NCI-H1092 (cell line): Measurements from ENCODE around the gene DLX3.

Experiments
- DNase-seq: peaks from one replicate; lab custom pipeline; 2025; lab: John Stamatoyannopoulos, UW

The DLX3 gene

DNA sequence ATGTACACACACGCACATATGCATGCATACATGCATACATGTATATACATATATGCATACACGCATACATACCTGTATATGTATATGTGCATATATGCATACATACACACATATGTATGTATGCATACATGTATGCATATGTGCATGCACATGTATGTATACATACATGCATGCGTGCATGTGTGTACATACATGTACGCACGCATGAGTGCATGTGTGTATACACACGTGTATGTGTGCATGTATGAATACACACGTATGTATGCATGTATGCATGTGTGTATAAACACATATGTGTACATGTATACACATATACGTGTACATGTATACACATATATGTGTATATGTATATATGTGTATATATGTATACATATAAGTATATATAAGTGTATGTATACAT, 28.5 kb upstream of the DLX3 start:
- no peak for DNase-seq

GRCh38 chr17:50022463-50023130, 27.6 kb upstream of the DLX3 start:
- no peak for DNase-seq

DNA sequence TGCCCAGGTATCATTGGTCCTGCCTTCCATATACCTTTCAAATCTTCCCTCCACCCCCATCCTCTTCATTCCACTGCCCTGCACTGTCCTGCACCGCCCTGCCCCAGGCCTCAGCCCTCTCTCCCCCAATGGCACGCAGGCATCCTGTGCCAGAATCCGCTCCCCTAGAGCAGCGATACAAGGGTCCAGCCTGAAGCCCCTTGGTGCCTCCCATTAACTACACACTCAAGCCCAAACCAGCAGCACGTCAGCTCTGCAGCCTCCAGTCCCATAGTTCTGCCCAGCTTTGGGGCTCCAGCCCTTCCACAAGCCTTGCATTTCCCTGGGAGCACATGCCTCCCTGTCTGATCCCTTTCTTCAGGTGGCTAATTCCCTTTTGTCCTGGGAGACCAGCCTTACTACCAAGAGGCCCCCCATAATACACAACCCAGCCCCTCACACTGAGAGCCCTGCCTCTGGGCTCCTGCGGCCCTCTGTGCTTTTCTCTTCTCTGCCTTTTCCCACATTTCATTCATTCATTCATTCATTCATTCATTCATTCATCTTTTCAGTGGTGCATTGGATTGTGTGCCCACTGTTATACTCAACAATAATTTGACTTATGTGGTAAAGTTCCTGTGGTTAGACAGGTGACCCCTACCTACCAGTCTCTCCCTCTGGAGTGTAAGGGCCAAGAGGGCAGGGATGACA, 26.8 kb upstream of the DLX3 start:
- DNase-seq: no peak

- no peak for DNase-seq
These were observed 26.0 kb upstream of the DLX3 start for GRCh38 chr17:50020841-50021599.

GRCh38 chr17:50018909-50019308, 23.9 kb upstream of the DLX3 start:
- DNase-seq: no peak

- DNase-seq: no peak
These were observed 20.1 kb upstream of the DLX3 start for GRCh38 chr17:50015146-50015545.

DNA sequence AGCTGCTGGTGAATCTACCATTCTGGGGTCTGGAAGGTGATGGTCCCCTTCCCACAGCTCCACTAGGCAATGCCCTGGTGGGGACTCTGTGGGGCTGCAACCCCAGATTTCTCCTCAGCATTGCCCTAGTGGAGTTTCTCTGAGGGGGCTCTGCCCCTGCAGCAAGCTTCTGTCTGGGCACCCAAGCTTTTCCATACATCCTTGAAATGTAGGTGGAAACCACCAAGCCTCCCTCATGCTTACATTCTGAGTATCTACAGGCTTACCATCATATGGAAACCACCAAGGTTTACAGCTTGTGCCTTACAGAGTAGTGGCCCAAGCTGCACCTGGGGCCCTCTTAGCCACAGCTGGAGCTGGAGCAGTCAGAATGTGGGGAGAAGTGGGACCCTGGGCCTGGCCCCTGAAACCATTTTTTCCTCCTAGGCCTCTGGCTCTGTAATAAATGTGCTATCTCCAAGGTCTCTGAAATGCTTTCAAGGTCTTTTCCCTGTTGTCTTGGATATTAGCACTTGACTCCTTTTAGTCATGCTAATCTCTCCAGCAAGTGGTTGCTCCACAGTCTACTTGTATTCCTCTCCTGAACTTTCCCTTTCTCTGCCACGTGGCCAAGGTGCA, 19.6 kb upstream of the DLX3 start:
- DNase-seq: no peak

DNA sequence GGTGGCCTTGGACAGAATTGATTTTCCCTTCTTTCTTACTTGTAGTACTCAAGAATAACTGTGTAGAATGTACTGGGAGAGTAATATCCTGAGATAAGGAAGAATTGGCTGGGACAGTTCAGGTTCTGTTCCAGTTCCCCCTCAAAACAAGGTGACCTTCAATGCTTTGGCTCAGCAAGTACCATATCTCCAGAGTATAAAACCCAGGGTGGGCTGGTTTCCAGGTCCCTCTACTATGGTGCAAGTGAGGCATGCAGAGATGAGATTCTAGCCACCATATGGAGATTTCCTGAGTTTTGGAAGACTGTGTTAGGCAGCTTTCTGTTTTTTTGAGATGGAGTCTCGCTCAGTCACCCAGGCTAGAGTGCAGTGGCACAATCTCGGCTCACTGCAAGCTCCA, 18.1 kb upstream of the DLX3 start:
- DNase-seq: no peak

- no peak for DNase-seq
These were observed 14.3 kb upstream of the DLX3 start for GRCh38 chr17:50009282-50009681.

GRCh38 chr17:50003911-50004310, 8.9 kb upstream of the DLX3 start:
- DNase-seq: no peak

GRCh38 chr17:49998836-49999511, 4.0 kb upstream of the DLX3 start:
- DNase-seq: no peak

GRCh38 chr17:49997773-49998703, 3.0 kb upstream of the DLX3 start:
- DNase-seq: peak; percentile 85

GRCh38 chr17:49997301-49997650, 2.3 kb upstream of the DLX3 start:
- DNase-seq: no peak

DNA sequence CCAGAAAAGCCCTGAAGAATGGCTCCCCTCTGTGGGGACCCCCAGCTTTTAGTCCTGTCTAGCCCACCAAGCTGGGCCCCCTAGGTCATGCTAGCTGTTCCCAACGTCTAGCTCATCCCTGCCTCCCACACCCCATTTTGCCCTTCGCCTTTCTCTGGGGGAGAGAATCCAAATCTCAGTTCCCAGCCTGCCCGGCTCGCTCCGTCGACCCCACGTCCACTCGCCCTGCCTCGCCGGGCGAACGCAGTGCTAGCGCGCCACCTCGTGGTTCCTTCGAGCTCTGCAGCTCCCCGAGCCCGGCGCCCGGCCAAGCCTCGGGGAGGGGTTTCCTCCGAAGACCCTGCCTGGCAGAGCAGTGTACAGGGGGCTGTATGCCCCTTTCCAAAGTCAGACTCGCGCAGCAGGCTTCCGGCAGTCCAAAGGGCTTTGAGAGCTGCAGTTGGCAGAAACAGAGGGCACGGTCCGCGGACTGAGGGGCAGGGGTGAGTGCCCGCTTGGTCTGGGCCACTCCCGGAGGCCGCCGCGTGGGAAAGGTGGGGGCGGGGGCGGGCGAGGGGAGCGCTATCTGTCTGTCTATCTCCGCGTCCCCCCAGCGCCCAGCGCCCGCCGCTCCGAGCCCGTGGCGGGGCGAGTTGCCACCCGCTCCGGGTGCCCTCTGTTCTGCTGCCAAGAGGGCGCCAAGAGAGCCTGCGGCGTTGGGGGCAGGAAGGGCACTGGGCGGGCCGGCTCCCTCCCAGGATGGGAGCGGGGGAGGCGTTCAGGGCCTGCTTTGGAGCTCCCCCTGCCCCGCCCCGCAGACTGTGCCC, 1.7 kb upstream of the DLX3 start:
- no peak for DNase-seq

DNA sequence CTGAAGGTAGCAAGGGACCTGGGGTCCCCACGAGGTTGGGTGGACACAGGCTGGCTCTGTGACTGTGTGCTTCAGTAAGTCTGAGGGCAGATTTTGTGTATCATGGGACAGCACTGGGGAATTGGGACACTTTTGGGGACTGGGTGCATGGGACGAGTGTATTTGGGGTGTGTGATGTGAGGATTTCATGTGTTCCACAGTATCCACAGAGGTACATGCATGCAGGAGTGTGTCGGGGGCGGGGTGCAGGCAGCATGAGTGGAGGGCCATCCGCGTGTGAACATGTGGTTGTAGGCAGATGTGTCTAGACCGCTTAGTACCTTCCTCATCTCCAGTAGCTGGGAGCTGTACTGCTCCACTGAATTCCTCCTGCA, 1.1 kb upstream of the DLX3 start:
- DNase-seq: no peak

DNA sequence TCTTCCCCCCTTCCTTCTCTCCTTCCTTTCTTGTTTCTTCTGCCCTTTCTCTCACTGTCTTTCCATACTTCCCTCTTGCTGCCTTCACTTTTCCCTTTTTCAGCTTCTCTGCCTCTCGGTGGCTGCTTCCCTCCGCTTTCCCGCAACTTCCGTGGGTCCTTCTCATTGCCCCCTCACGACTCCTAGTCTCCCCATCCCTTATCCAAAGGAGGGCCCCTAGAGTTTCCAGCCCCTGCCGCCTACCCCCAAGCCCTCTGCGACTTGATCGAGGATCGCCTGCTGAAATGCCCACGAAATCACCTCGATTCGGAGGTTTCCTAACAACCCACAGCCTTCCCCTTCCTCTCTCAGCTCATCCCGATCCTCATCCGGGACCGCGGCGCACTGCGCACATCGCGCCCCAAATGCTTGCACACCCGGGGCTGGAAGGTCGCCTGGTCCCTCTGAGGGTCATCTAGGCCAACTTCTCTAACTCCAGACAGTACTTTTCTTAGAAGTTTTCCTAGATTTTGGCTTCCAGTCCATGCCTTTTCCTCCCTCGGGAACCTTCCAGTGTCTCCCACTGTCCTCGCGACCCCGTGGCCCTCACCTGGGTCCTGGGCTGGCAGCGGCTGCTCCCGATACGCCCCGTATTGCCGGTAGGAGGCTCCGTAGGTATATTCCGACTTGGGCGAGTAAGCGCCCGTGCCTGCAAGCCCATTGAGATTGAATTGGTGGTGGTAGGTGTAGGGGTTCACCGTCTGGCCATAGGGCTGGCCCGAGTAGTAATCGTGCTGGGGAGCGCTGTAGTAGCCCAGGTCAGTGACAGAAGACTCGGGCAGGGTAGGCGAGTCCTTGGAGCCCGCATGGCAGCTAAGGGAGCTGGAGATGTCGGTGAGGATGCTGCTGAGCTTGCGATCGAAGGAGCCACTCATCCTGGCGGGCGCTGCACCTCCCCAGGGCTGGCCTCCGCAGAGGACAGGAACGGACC, 654 bp downstream of the DLX3 start:
- DNase-seq: no peak

GRCh38 chr17:49993423-49994060, 1.5 kb downstream of the DLX3 start:
- no peak for DNase-seq

- no peak for DNase-seq
These were observed 2.0 kb downstream of the DLX3 start for GRCh38 chr17:49992933-49993422.
